ENCODE measurements around the gene IPO4. TPM values are rescaled to one million over a fixed set of nuclear protein-coding genes. Genes with fewer than 3 reads are reported as not detected.

Gene IPO4
- total RNA-seq, 1 donor from 2014 or later = 59.3 TPM

GRCh38 chr14:24212924-24213865, 24.6 kb upstream of the IPO4 start, which contains the start of gene CHMP4A:
Gene CHMP4A, minus strand, starts transcription at chr14:24213488. Its CDS starts 49 bp downstream, at chr14:24213439.
- Histone ChIP-seq H3K4me3 (ENCODE audit: low read depth, low read length) (peak within 1 kb of the TSS; percentile 77), H3K27me3 (ENCODE audit: control insufficient read depth, insufficient read depth, low read length) (no peaks in the 10 kb centered on the region), H3K36me3 (ENCODE audit: control insufficient read depth, insufficient read depth, low read length) (peaks cover 3% of the 10 kb centered on the region)
- DNase-seq (ENCODE audit: low read depth) = peak; percentile 96
- TF ChIP-seq CTCF (IDR thresholded peaks at IDR 0.05; ENCODE audit: insufficient read depth, low read length, poor library complexity, severe bottlenecking) = peak; percentile 47

GRCh38 chr14:24211311-24211710, 22.7 kb upstream of the IPO4 start:
- DNase-seq (ENCODE audit: low read depth) = no peak
- Histone ChIP-seq H3K27me3 (ENCODE audit: control insufficient read depth, insufficient read depth, low read length) (no peaks in the 10 kb centered on the region), H3K36me3 (ENCODE audit: control insufficient read depth, insufficient read depth, low read length) (no peaks in the 10 kb centered on the region), H3K4me3 (ENCODE audit: low read depth, low read length) (no peak overlapping the region)
- no peak for TF ChIP-seq CTCF (IDR thresholded peaks at IDR 0.05; ENCODE audit: insufficient read depth, low read length, poor library complexity, severe bottlenecking)

GRCh38 chr14:24207625-24208024, 19.0 kb upstream of the IPO4 start:
- Histone ChIP-seq H3K4me3 (ENCODE audit: low read depth, low read length) (no peak overlapping the region), H3K36me3 (ENCODE audit: control insufficient read depth, insufficient read depth, low read length) (no peaks in the 10 kb centered on the region), H3K27me3 (ENCODE audit: control insufficient read depth, insufficient read depth, low read length) (no peaks in the 10 kb centered on the region)
- no peak for TF ChIP-seq CTCF (IDR thresholded peaks at IDR 0.05; ENCODE audit: insufficient read depth, low read length, poor library complexity, severe bottlenecking)
- no peak for DNase-seq (ENCODE audit: low read depth)

GRCh38 chr14:24207104-24207551, 18.5 kb upstream of the IPO4 start:
- H3K36me3 ChIP-seq (ENCODE audit: control insufficient read depth, insufficient read depth, low read length) = no peaks in the 10 kb centered on the region
- DNase-seq (ENCODE audit: low read depth) = no peak
- H3K4me3 ChIP-seq (ENCODE audit: low read depth, low read length) = no peak overlapping the region
- H3K27me3 ChIP-seq (ENCODE audit: control insufficient read depth, insufficient read depth, low read length) = no peaks in the 10 kb centered on the region
- no peak for TF ChIP-seq CTCF (IDR thresholded peaks at IDR 0.05; ENCODE audit: insufficient read depth, low read length, poor library complexity, severe bottlenecking)

- TF ChIP-seq CTCF (IDR thresholded peaks at IDR 0.05; ENCODE audit: insufficient read depth, low read length, poor library complexity, severe bottlenecking) = no peak
- no peaks in the 10 kb centered on the region for H3K36me3 ChIP-seq (ENCODE audit: control insufficient read depth, insufficient read depth, low read length)
- H3K27me3 ChIP-seq (ENCODE audit: control insufficient read depth, insufficient read depth, low read length) = no peaks in the 10 kb centered on the region
- no peak overlapping the region for H3K4me3 ChIP-seq (ENCODE audit: low read depth, low read length)
- no peak for DNase-seq (ENCODE audit: low read depth)
Measured at GRCh38 chr14:24206260-24207103, 17.9 kb upstream of the IPO4 start.
